Pancreas (tissue), 10 donors: ENCODE data around the gene NEIL3. TPM values are rescaled to one million over a fixed set of nuclear protein-coding genes. Genes with fewer than 3 reads are reported as not detected.

Experiments used
- ATAC-seq, 4 donors: fragments of 200-7000 bp; cut with Tn5 transposase; one replicate each; pipeline versions ENCODE4 v1.8.0 to v1.9.1; 2020; ENCODE audit warnings: mild to moderate bottlenecking in 4 of 4, moderate library complexity in 4 of 4
- DNase-seq, 6 donors: peaks; one replicate each; pipeline ENCODE4 v3.0.0-alpha.2; 2020
- FAIRE-seq: peaks from 2 replicates; lab custom pipeline; 2012; peaks lifted over from hg19 to GRCh38; lab: Jason Lieb, UNC
- H3K27ac ChIP-seq, 4 donors: fragments of 200-600 bp; sonication (generic); 1 replicate in 3 of 4; 2 replicates in 1 of 4; pipeline versions ENCODE4 v1.5.0 to v1.8.0; 2020
- H3K27me3 ChIP-seq, 4 donors: fragments of 200-600 bp; one replicate each; pipeline ENCODE4 v1.8.0; 2021
- H3K36me3 ChIP-seq, 3 donors: fragments of 200-600 bp; sonication (generic) in 1 of 3; one replicate each; pipeline versions ENCODE4 v1.5.0 to v1.8.0; 2020 to 2021
- H3K4me1 ChIP-seq, 3 donors: fragments of 200-600 bp; one replicate each; pipeline ENCODE4 v1.8.0; 2021
- H3K4me3 ChIP-seq, 4 donors: fragments of 200-600 bp; sonication (generic) in 2 of 4; one replicate each; pipeline versions ENCODE4 v1.5.0 to v1.8.0; 2020 to 2021
- H3K9me3 ChIP-seq, 4 donors: fragments of 200-600 bp; one replicate each; pipeline ENCODE4 v1.8.0; 2021
- WGBS, 2 donors: extraction: QIAGEN DNeasy Blood & Tissue Kit; methylation state at CpG; one replicate each; pipeline ENCODE4 v1.1.7; 2013; 5-methylcytosine and 5-hydroxymethylcytosine counted together
- intact Hi-C, 3 donors: fragments of 100-400 bp; cut with DNase I; formaldehyde crosslinking; loops; one replicate each; pipeline versions ENCODE4 v1.11.1 to v1.14.2; 2022
- polyA plus RNA-seq, 2 donors: library from polyadenylated mRNA; stranded (reverse); fragments of 200-250 nt; gene quantifications; one replicate each; pipeline ENCODE4 v1.2.3, GENCODE V29; 2013
- total RNA-seq, 6 donors: library from RNA; stranded (reverse); fragmentation: NEBNext Ultra II Directional in 4 of 6; extraction: Animal tissue kit (Norgen Biotek cat#: 25700) in 4 of 6; gene quantifications; one replicate each; pipeline versions ENCODE4 v1.2.1 to v1.2.4, GENCODE V29; 2021 to 2023
- TF ChIP-seq, protein P1 (sequence below), 4 donors: fragments of 200-600 bp; sonication (generic) in 3 of 4; IDR thresholded peaks; one replicate each; pipeline versions ENCODE4 v1.5.0 to v1.8.0; 2021; ENCODE audit warnings: antibody characterized with exemption in 4 of 4
- donor health status: healthy with polysubstance abuse.
- donor health status: DM: no; HTN: no; CAD: no; lungs with moderate emphysema.
- donor health status: DM: no; HTN: no; CAD: no.
- donor health status: control.
- donor health status: control.
- donor health status: Bipolar disorder and iron deficiency.
- donor health status: DM: yes; HTN: yes; CAD: no.
- donor health status: DM: no; HTN: no; CAD: no.
- donor health status: DM: no; HTN: no; CAD: no.
- donor health status: DM: yes; HTN: yes; CAD: no.

NEIL3 gene
- total RNA-seq (under 1 TPM in 3 of 6 donors, not detected in 3; 0.09 to 0.25 (median 0.18) TPM), polyA plus RNA-seq (not detected)

DNA sequence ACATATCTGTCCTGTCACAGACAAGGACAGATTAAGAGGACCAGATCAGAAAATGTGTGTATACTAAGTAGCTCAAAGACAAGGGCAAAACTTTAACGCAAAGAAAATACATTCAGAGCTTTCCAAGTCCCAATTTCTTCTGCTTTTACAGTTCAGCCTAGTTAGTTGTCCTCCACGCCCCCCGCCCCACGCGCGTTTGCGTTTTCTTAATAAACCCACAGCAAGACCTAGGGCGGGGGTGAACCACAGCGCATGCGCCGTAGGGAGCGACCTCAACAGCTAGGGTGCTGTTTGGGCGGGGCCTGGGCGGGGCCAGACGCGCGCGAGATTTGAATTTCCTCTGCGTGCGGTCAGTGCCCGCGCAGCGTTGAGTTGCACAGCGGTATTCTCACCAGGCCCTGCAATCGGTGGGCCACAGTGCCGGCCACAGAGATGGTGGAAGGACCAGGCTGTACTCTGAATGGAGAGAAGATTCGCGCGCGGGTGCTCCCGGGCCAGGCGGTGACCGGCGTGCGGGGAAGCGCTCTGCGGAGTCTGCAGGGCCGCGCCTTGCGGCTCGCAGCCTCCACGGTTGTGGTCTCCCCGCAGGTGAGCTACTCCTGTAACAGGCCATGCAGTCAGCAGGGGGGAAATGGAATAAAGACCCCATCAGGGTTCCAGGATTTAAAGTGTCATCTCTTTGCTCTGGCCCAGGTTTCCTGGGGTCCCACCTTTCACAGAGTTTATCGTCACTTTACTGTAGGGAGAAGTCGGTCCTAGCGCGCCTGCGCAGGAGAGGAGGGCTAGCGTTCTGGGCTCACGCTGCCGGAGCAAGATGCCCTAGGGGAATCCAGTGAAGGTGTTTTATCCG is at the start of gene NEIL3:
Gene NEIL3, plus strand, starts transcription at position 353 of the 850 bp plus-strand sequence. Its CDS starts 80 bp downstream, at position 433.
- FAIRE-seq: no peak
- ATAC-seq: peak; percentile 98 to 100 (median 99)

DNA sequence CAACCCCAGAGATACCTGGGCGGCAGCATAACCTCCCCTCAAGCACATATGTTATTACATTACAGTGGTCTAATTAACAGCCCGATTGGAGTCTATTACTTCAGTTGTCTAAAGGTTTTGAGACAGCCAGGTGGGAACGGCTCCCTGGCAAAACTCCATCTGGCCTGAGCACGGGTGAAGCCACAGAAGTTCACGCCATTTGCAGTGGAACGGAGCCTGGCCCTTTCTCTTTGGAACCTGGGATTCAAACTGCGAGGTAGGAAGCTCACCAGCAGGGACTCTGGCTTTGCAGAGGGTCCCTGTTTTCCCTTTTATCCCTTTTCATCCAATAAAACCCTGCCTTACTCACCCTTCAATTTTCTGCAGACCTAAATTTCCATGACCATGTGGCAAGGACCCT is 45.9 kb upstream of the NEIL3 start:
- Histone ChIP-seq H3K27me3 (no peaks in the 10 kb centered on the region), H3K4me1 (no peaks in the 10 kb centered on the region), H3K4me3 (no peak overlapping the region), H3K9me3 (no peaks in the 10 kb centered on the region), H3K27ac (no peak overlapping the region), H3K36me3 (no peaks in the 10 kb centered on the region)
- no peak for FAIRE-seq
- no peak for ATAC-seq
- WGBS, 2 donors: 85 to 87% methylated on average over 7 of the region's 7 CpGs
- intact Hi-C loops: no loop called here
- TF ChIP-seq, protein P1, sequence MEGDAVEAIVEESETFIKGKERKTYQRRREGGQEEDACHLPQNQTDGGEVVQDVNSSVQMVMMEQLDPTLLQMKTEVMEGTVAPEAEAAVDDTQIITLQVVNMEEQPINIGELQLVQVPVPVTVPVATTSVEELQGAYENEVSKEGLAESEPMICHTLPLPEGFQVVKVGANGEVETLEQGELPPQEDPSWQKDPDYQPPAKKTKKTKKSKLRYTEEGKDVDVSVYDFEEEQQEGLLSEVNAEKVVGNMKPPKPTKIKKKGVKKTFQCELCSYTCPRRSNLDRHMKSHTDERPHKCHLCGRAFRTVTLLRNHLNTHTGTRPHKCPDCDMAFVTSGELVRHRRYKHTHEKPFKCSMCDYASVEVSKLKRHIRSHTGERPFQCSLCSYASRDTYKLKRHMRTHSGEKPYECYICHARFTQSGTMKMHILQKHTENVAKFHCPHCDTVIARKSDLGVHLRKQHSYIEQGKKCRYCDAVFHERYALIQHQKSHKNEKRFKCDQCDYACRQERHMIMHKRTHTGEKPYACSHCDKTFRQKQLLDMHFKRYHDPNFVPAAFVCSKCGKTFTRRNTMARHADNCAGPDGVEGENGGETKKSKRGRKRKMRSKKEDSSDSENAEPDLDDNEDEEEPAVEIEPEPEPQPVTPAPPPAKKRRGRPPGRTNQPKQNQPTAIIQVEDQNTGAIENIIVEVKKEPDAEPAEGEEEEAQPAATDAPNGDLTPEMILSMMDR (IDR thresholded peaks at IDR 0.05): no peak
- no peak for DNase-seq

More for the DNA sequence above, at the start of gene NEIL3:
- TF ChIP-seq, protein P1 (IDR thresholded peaks at IDR 0.05): no peak
- 1% methylated on average over 52 of the region's 52 CpGs for WGBS, 2 donors
- intact Hi-C loops: no loop called here
- no peaks in the 10 kb centered on the region for H3K9me3 ChIP-seq
- no peak within 1 kb of the TSS for H3K27ac ChIP-seq
- peak within 1 kb of the TSS; percentile 38 to 59 (median 40) for H3K4me3 ChIP-seq
- DNase-seq: peak; percentile 83 to 95 (median 89)
- no peaks in the 10 kb centered on the region for H3K36me3 ChIP-seq
- peaks cover 0 to 4% (median 0%) of the 10 kb centered on the region in 3 donors for H3K4me1 ChIP-seq
- H3K27me3 ChIP-seq: no peaks in the 10 kb centered on the region

GRCh38 chr4:177264788-177265422 is 44.8 kb upstream of the NEIL3 start:
- Histone ChIP-seq H3K27ac (no peak overlapping the region), H3K4me3 (no peak overlapping the region), H3K36me3 (no peaks in the 10 kb centered on the region), H3K27me3 (no peaks in the 10 kb centered on the region), H3K9me3 (no peaks in the 10 kb centered on the region), H3K4me1 (no peaks in the 10 kb centered on the region)
- DNase-seq (no peak), FAIRE-seq (no peak), ATAC-seq (no peak)
- WGBS, 2 donors: 42 to 43% methylated on average over 2 of the region's 2 CpGs
- intact Hi-C loops: no loop called here
- TF ChIP-seq, protein P1 (IDR thresholded peaks at IDR 0.05): no peak

GRCh38 chr4:177265729-177266128 is 43.9 kb upstream of the NEIL3 start:
- FAIRE-seq (no peak), ATAC-seq (no peak), DNase-seq (no peak)
- TF ChIP-seq, protein P1 (IDR thresholded peaks at IDR 0.05): no peak
- no peaks in the 10 kb centered on the region for H3K27me3 ChIP-seq
- WGBS, 2 donors: 25% methylated on average over 3 of the region's 3 CpGs
- H3K27ac ChIP-seq: no peak overlapping the region
- H3K36me3 ChIP-seq: no peaks in the 10 kb centered on the region
- H3K9me3 ChIP-seq: no peaks in the 10 kb centered on the region
- intact Hi-C loops: no loop called here
- H3K4me1 ChIP-seq: no peaks in the 10 kb centered on the region
- no peak overlapping the region for H3K4me3 ChIP-seq
